ENCODE data around the gene CERT1.

Gene CERT1

DNA sequence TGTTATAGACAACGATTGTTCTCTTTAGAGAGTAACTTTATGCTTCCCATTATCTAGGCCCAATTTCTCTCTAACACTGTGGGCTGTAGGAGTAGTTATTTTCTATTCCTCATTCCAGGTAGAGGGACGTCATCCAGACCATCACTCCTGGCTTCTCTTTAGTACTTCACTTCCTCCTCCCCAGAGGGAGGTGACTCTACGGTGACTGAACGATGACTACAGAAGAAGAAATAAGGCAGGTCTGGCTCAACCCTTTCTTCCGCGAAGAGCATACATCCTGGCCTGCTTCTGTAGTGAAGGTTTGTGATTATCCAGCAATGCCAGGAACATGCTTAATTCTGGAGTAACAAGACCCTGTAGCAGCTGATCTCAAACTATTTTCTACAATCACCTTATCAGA, 123.6 kb downstream of the CERT1 start:
- DNase-seq: no peak

DNA sequence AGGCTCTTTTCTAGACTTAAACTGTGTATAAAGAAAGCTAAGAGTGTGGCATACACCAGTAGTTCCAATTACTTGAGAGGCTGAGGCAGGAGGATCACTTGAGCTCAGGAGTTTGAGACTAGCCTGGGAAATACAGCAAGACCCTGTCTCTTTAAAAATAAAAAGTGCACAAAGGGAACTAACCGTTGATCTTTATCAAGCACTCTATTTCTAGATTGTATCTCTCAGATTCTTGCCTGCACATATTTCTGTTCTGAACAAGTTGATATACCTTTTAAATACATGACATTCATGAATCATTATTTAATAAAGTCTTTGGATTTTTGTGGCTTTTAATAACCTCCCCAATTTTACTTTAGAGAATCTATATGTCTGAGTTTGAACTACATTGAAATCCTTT, 127.2 kb downstream of the CERT1 start:
- DNase-seq: no peak

DNA sequence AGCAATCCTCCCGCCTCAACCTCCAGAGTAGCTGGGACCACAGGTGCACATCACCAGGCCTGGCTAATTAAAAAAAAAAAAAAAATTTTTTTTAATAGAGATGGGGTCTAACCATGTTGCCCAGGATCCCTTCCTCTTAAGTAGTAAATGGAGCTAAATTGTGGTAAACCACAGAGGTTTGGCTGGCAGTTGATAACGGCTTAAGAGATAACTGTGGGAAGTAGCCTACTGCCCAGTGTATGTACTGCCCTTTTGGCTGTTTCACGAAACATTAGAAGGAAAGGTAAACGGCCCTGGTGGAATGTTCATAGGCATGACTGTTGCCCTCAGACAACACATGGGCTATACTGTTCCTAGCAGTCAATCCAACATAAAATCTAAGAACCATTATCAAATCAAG, 130.0 kb downstream of the CERT1 start:
- DNase-seq: no peak

DNA sequence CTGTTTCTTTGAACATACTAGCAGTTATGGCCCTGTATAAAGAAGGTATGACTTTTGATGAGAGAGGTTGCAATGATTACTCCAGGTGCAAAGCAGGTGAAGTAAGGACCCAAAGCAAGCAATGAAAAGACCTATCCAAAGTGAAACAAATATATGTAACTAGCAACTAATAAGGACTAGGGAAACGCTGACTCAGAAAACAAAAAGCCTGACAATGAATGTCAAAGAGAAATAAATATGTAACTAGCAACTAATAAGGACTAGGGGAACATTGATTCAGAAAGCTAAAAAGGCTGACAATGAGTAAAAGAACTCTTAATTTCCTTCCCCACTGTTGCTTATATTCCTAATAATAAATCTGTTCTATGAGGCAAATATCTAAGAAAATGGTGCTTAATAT, 131.3 kb downstream of the CERT1 start:
- DNase-seq: no peak

DNA sequence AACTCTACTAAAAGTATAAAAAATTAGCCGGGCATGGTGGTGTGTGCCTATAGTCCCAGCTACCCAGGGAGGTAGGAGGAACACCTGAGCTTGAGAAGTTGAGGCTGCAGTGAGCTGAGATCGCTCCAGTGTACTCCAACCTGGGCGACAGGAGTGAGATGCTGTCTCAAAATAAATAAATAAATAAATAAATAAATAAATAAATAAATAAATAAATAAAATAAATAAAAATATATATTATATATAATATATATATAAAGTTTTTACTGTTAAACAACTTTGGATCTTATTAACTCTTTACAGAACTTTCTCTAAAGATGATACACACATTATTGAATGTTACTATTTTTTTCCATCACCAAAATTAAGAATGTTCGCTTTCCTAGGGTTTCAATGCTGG, 136.0 kb downstream of the CERT1 start:
- DNase-seq: no peak

DNA sequence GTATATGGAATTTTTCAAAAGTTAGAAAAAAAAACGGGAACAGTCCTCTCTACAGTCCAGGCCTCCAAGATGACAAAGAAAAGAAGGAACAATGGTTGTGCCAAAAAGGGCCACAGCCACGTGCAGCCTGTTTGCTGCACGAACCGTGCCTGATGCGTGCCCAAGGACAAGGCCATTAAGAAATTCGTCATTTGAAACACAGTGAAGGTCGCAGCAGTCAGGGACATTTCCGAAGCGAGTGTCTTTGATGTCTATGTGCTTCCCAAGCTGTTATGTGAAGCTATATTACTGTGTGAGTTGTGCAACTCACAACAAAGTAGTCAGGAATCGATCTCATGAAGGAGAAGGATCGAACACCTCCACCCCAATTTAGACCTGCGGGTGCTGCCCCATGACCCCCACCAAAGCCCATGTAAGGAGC, 137.0 kb downstream of the CERT1 start:
- no peak for DNase-seq

DNA sequence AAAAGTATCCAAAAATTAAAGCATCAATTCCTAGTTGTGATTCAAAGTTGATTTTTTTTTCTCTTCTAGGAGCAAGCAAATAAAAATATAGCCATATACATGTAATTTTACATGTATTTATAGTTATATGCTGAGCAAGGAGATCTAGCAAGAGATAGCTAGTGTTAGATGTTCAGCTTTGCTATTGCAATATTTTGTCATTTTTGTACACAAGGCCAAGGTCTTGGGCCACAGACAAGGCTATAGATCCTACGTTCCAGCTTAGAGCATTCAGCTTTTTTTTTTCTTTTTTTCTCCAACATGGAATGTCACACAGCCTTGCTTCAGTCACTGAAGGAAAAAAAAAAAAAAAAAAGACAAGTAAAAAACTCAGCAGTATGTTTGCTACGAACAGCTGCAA, 137.6 kb downstream of the CERT1 start:
- no peak for DNase-seq

DNA sequence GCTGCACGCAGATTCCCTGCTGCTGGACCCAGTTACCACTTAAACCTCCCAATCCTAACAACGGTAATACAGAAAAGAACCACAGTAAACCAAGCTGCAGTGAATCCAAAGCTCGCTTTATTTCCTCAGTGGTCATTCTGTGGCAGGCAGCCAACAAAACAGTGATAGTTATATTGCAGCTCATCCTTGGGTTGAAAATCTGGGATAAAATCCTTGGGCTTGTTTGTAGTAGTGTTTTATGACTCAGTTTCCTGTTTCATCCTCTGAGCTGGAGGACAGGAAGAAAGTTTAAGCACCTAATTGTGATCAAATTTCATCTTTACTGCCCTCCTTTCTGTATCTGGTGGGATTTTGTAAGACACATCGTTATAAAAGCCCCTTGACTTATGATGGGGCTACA, 143.0 kb downstream of the CERT1 start:
- no peak for DNase-seq

DNA sequence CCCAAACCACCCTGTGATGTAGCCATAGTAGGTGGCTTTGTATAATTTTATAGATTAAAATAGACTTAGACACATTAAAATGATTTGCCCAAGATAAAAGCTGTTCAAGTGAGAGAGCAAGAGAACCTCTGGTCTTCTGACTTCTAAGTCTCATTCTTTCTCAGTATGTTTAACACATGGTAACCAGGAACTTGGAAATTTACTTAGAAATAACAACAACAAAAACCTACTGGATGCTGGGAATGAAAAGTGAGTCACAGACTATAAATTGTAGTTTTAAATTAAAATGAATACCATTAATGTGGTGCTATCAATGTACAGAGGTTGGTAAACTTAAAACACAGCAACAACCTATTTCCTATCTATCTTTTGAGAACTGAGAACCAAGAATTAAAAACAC, 144.0 kb downstream of the CERT1 start:
- DNase-seq: no peak

DNA sequence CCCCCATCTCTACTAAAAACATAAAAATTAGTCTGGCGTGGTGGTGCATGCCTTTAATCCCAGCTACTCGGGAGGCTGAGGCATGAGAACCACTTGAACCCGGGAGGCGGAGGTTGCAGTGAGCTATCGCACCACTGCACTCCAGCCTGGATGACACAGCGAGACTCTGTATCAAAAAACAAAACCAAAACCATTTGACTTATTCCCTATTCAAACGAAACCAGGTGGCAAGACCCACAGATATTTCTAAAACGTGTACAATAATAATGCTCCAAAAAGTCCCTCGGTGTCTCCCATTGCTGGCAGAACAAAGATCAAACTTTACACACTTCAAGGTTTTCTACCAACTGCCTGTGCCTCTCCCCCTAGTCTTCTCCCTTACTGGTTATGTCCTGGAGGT, 144.6 kb downstream of the CERT1 start:
- no peak for DNase-seq

DNA sequence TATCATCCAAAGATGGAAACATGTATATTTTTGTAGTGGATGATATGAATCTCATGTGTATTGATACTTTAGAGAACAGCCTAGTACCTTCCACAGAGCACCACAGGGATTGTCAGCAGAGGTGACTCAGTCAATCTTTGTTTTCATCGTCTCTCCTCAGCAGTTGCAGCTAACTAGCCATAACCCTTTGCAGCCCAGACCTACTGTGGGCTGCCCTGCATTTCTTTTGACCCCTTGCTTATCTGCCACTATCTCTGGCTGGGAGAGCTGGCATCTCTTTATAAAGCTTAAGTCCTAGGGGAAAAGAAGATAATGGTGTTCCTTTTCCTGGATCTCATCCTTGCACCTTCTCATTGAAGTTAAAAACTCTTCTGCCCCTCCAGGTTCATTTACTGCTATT, 145.7 kb downstream of the CERT1 start:
- no peak for DNase-seq

DNA sequence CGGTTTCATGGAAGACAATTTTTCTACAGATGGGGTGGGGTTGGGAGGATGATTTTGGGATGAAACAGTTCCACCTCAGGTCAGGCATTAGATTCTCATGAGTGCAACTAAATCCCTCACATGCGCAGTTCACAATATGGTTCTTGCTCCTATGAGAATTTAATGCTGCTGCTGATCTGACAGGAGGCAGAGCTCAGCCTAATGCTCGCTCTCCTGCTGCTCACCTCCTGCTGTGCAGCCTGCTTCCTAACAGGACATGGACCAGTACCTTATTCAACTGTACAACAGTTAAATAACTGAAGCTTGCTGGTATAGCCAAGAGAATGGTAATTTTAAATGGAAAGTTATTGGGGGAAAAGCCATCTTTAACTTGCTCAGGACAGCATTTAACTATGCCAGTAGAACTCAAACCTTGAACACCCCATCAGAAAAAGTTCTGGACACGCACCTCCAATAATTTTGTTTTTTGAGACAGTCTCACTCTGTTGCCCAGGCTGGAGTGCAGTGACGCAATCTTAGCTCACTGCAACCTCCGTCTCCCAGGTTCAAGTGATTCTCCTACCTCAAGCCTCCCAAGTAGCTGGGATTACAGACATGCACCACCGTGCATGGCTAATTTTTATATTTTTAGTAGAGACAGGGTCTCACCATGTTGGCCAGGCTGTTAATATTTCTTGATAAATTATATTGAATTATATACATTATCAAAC, 146.7 kb downstream of the CERT1 start:
- no peak for DNase-seq

DNA sequence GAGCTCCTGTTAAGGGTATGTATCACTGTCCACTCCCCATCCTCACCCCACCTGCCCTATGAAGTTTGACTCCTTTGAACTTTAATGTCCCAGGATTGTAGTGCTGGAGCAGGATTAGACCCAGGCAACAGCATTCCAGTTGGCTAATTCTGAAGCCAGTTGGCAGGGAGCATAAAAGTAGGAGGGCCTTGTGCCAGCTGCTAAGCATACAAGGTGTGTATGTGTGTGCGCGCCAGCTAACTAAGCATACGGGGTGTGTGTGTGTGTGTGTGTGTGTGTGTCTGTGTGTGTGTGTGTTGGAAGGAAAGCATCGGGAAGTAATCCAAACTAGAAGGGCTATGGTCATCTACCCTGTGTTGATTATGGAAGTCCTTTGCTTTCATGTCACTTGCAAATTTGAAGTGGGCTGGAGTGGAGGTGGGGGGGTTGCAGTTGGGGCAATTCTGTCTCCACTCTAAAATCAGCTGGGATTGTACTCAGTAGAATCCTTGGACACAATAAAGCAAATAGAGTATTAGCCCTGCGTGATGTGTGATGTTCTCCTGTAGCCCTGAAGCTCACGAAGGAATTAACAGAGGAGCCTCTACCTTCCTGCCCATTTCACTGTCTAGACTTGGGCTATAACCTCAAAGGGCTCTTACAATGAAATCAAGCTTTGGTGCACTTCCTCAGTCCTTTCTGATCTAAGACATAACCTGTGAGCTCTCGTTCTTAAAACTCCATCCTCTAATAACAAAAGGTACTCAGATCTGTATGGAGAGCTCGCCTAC, 147.5 kb downstream of the CERT1 start:
- no peak for DNase-seq

DNA sequence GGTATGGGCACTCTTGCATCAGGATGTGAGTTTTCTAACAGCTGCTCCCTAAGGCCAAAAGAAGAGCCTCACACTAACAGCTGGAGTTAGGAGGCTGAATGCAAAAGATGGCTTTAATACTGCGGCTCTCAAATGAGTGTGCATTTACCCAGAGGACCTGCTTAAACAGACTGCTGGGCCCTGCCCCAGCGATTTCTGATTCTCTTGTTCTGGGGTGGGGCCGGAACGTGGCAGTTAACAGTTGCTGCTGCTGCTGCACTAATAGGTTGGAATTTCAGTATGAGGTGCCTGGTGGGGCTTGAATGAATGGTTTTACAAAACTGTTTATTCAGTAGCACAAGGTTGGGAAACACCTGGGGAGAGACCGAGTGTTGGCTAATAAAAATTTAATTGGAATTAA, 148.3 kb downstream of the CERT1 start:
- no peak for DNase-seq

DNA sequence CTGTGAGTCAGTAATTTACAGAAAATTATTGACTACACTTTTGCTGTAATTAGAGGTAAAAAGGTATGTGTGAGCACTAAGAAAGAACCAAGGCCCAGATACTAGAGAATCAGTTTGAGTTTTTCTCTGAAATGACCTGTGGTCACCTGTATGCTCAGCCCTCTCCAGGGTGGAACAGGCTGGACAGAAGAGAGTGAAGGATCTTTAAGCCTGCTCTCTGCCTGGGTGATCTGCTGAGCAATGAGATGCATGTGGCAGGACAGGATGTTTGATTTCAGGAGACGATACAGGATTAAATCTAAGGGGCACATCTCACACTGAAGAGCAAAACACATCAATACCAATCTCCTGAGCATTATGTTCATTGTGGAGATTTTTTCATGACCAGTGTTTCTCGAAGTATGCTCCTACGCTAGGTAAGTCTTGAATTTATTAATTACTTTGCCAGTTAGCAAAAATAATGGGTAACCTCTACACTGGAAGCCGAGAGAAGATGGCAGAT, 148.9 kb downstream of the CERT1 start:
- DNase-seq: no peak

DNA sequence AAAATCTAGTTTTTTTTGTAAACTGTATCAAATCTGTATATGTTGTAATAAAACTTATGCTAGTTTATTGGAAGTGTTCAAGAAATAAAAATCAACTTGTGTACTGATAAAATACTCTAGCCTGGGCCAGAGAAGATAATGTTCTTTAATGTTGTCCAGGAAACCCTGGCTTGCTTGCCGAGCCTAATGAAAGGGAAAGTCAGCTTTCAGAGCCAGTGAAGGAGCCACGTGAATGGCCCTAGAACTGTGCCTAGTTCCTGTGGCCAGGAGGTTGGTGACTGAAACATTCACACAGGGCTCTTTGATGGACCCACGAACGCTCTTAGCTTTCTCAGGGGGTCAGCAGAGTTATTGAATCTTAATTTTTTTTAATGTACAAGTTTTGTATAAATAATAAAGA, 150.1 kb downstream of the CERT1 start:
- DNase-seq: no peak

DNA sequence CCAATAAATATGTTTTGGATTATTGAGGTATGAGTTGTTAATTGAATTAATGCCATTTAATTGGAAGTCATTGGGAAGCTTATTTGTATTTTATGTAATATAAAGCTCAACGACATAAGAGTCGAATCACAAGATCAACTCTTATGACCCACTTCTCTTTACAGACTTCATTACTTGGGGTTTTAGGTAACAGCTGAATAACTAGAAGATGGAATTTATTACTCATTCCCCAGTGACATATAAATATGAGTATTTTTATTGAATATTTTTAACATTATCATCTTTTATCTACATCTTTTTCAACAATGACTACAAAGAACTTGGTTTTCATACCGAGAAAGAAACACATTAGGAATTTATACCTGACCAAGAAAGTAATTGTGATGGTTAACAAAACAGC, 153.3 kb downstream of the CERT1 start:
- DNase-seq: no peak

DNA sequence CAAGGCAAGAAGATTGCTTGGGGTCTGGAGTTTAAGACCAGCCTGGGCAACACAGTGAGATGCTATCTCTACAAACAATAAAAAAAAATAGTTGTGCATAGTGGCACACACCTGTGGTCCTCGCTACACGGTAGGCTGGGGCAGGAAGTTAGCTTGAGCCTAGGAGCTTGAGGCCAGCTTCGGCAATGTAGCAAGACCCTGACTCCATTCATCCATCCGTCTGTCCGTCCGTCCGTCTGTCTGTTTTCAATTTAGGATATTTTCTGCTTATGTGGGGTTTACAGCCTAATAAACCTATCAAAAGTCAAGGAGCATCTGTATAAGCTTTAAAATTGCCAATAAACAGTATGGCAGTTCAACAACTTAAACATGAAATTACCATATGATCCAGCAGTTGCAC, 154.7 kb downstream of the CERT1 start:
- DNase-seq: no peak

DNA sequence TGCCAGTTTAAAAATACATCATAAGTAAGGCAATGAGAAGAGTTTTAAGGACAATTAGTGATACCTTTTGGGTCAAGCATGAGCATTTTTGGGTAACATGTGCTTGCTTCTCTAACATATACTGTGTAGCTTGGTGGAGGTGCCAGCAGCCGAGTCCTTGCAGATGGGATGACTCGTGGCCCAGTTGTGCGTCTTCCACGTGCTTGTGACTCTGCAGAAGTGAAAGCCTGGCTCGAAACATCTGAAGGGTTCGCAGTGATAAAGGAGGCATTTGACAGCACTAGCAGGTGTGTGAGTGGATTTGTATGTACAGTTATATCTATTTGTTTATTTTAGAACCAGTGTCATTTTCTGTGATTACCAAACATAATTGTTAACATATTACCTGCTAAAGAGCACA, 156.2 kb downstream of the CERT1 start:
- DNase-seq: no peak

DNA sequence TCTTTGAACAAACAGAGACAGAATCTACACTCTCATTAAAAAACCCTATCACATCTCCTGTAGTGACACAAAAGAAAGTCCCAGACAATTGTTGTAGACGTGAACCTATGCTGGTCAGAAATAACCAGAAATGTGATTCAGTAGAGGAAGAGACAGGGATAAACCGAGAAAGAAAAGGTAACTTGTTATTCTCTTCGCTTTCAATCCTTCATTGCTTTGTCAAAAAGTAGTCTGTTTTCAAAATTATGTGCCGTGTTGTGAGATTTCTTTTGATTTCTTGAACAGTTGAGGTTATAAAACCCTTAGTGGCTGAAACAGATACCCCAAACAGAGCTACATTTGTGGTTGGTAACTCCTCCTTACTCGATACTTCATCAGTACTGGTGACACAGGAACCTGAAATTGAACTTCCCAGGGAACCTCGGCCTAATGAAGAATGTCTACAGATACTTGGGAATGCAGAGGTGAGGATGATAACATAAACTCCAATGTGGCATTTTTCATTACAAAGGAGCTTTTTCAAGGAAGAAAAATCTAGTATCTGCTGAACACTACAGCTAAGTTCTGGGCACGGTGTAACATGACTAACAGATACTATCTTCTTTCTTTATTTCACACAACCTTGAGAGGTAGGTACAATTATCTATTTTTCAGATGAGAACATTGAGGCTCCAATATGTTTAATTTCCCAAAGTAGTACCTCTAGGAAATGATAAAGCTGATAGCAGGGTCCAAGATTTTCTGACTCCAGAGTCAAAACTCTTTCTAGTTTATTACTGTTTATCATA, 160.1 kb downstream of the CERT1 start:
- no peak for DNase-seq

DNA sequence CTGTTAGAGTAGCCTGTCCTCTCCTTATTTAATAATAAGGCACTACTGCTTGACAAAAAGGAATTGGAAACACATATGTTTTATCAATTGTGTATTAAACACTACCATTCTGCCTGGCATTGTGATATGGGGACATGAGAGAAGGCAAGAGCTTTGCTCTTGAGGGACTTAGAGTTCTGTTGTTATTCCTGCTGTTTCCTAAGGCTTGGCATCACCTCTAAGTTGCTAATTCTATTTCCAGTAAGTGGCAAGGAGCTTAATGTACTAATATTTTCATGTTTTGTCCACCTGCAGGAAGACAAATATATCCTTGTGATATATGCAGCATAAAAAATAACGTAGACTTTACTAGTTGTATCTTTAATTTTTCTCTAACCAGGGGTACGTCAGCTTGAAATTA, 161.8 kb downstream of the CERT1 start:
- DNase-seq: no peak

DNA sequence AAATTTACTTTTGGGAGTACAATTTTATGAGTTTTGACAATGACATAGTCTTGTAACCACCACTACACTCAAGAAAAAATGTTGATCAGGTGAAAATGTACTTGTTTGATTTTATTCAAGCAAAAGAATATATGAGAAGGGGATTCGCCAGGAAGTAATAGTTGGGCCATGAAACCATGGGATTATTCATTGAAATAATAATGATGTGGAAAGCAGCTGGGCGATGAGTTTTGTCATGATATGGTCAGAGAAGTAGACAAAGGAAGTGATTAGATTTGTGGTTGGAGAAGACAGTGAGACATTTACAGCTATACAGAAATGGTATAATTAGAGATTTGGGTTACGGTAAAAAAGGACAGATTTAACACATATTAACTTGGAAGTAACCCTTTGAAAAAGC, 163.2 kb downstream of the CERT1 start:
- no peak for DNase-seq

DNA sequence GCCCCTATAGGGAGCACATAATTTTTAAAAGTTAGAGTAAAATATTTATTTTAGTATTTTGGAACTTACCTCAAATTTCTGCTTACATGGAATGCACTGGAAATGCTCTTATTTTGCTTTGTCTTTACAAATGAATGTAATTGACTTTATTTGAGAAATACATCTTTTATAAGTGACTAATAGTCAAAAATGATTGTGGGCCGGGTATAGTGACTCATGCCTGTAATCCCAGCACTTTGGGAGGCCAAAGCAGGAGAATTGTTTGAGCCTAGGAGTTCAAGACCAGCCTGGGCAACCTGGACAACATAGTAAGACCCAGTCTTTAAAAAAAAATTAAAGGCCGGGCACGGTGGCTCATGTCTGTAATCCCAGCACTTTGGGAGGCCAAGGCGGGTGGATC, 168.6 kb downstream of the CERT1 start:
- DNase-seq: no peak

DNA sequence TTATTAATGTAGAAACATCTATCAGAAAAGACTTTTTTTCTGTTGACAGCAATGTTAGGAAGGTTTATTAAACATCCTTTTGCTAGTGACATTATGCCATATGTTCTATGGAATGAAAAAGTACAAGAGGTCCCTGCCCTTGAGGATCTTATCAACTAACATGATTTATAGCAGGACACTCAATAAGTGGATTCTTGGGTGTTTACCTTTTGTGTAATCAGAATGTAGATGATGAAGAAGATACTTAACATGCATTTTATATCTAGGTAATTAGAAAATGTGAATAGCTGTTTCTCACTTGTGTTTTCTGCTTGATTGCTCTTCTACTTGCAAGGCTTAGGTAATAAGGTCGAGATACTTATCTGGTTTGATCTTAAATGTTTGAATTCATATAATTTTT, 169.5 kb downstream of the CERT1 start:
- DNase-seq: no peak
